ENCODE results near the gene DHRS3.

Gene DHRS3

DNA sequence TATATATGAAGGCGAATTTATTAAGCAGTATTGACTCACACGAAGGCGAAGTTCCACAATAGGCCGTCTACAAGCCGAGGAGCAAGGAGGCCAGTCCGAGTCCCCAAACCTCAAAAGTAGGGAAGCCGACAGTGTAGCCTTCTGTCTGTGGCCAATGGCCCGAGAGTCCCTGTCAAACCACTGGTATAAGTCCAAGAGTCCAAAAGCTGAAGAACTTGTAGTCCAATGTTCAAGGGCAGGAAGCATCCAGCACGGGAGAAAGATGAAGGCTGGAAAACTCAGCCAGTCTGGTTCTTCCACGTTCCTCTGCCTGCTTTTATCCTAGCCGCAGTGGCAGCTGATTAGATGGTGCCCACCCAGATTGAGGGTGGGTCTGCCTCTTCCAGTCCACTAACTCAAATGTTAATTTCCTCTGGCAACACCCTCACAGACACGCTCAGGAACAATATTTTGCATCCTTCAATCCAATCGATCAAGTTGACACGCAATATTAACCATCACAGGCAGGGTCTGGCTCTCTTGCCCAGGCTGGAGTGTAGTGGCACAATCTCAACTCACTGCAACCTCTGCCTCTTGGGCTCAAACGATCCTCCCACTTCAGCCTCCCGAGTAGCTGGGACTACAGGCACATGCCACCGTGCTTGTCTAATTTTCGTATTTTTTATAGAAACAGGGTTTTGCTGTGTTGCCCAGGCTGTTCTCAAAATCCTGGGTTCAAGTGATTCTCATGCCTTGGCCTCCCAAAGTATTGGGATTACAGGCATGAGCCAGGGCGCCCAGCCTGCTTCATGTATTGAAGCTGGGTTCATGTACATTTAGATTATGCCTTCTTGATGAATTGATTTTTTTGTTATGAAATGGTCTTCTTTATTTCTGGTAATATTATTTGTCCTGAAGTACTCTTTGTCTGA is 85.3 kb downstream of the DHRS3 start:
- H3K27me3 ChIP-seq (ENCODE audit: low read length), result peaks cover 2% of the 10 kb centered on the region; the same call in 1 of the 2 replicates
- H3K79me2 ChIP-seq (ENCODE audit: insufficient read depth, low read length), result no peaks in the 10 kb centered on the region
- H2AFZ ChIP-seq (ENCODE audit: low read depth, low read length, severe bottlenecking), result no peak overlapping the region
- H3K4me2 ChIP-seq (ENCODE audit: low read depth, low read length, poor library complexity, severe bottlenecking), result no peak overlapping the region
- H3K9me3 ChIP-seq (ENCODE audit: insufficient read depth, low read length), result no peaks in the 10 kb centered on the region
- no peaks in the 10 kb centered on the region for H4K20me1 ChIP-seq (ENCODE audit: low read depth, low read length)
- no peaks in the 10 kb centered on the region for H3F3A ChIP-seq (ENCODE audit: insufficient read depth)
- H3K9me2 ChIP-seq (replicated peaks; ENCODE audit: insufficient read depth, low read length), result no peaks in the 10 kb centered on the region
- no peak overlapping the region for H3K4me3 ChIP-seq (ENCODE audit: insufficient read depth, low read length, poor library complexity, severe bottlenecking)
- TF ChIP-seq, protein P1, sequence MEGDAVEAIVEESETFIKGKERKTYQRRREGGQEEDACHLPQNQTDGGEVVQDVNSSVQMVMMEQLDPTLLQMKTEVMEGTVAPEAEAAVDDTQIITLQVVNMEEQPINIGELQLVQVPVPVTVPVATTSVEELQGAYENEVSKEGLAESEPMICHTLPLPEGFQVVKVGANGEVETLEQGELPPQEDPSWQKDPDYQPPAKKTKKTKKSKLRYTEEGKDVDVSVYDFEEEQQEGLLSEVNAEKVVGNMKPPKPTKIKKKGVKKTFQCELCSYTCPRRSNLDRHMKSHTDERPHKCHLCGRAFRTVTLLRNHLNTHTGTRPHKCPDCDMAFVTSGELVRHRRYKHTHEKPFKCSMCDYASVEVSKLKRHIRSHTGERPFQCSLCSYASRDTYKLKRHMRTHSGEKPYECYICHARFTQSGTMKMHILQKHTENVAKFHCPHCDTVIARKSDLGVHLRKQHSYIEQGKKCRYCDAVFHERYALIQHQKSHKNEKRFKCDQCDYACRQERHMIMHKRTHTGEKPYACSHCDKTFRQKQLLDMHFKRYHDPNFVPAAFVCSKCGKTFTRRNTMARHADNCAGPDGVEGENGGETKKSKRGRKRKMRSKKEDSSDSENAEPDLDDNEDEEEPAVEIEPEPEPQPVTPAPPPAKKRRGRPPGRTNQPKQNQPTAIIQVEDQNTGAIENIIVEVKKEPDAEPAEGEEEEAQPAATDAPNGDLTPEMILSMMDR (IDR thresholded peaks at IDR 0.05; ENCODE audit: insufficient read depth, low read length, poor library complexity, severe bottlenecking), result no peak
- no peak for TF ChIP-seq EZH2phosphoT487 (conservative IDR thresholded peaks at IDR 0.05; ENCODE audit: low read length)
- H3K9ac ChIP-seq (ENCODE audit: low read length), result no peak overlapping the region
- no peak overlapping the region for H3K27ac ChIP-seq (ENCODE audit: low read depth, low read length)
- no peaks in the 10 kb centered on the region for H3K36me3 ChIP-seq (ENCODE audit: low read length)

DNA sequence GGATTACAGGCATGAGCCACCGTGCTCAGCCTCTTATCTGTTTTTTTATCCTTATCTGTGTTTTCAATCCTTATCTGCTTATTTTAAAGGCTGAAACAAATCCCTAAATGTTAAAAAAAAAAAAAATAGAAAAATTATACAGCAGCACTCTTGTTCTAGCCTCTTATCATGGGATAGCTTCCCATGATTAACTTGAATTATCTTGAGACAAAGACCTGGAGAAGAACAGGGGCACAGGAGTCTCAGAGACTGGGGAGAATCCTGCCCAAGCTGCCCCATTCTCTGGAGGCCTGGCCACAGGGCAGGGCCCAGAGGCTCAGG is 86.9 kb downstream of the DHRS3 start:
- no peak overlapping the region for H3K27ac ChIP-seq (ENCODE audit: low read depth, low read length)
- no peaks in the 10 kb centered on the region for H3K9me2 ChIP-seq (replicated peaks; ENCODE audit: insufficient read depth, low read length)
- H4K20me1 ChIP-seq (ENCODE audit: low read depth, low read length), result no peaks in the 10 kb centered on the region
- no peak overlapping the region for H3K4me3 ChIP-seq (ENCODE audit: insufficient read depth, low read length, poor library complexity, severe bottlenecking)
- no peaks in the 10 kb centered on the region for H3K27me3 ChIP-seq (ENCODE audit: low read length)
- no peaks in the 10 kb centered on the region for H3F3A ChIP-seq (ENCODE audit: insufficient read depth)
- H3K4me2 ChIP-seq (ENCODE audit: low read depth, low read length, poor library complexity, severe bottlenecking), result no peak overlapping the region
- H3K36me3 ChIP-seq (ENCODE audit: low read length), result no peaks in the 10 kb centered on the region
- H3K79me2 ChIP-seq (ENCODE audit: insufficient read depth, low read length), result no peaks in the 10 kb centered on the region
- H3K9me3 ChIP-seq (ENCODE audit: insufficient read depth, low read length), result no peaks in the 10 kb centered on the region
- TF ChIP-seq, protein P1 (IDR thresholded peaks at IDR 0.05; ENCODE audit: insufficient read depth, low read length, poor library complexity, severe bottlenecking), result no peak
- TF ChIP-seq EZH2phosphoT487 (conservative IDR thresholded peaks at IDR 0.05; ENCODE audit: low read length), result no peak
- H2AFZ ChIP-seq (ENCODE audit: low read depth, low read length, severe bottlenecking), result no peak overlapping the region
- no peak overlapping the region for H3K9ac ChIP-seq (ENCODE audit: low read length)

DNA sequence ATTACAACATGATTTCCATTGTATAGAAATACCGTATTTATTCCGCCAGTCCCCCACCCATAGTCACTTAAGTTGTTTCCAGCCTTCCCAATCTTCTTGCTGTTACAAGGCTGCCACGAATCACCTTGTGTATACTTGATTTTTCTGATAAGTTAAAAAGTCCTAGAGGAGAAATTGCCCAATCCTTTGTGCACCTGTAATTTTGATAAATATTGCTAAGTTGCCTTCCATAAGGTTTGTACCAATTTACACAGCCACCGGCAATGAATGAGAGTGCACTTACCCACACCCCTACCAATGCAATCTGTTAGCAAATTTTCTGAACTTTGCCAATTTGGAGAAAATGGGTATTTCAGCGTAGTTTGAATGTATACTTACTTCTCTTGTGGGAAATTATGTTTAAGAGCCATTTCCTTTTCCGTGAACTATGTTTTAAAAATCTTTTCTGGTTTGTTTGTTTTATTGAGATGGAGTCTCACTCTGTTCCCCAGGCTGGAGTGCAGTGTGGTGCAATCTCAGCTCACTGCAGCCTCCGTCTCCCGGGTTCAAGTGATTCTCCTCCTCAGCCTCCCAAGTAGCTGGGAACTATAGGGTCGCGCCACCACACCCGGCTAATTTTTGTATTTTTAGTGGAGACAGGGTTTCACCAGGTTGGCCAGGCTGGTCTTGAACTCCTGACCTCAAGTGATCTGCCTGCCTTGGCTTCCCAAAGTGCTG is 87.4 kb downstream of the DHRS3 start:
- H3K9ac ChIP-seq (ENCODE audit: low read length), result no peak overlapping the region
- no peaks in the 10 kb centered on the region for H3K36me3 ChIP-seq (ENCODE audit: low read length)
- no peaks in the 10 kb centered on the region for H3K9me3 ChIP-seq (ENCODE audit: insufficient read depth, low read length)
- no peak overlapping the region for H3K4me3 ChIP-seq (ENCODE audit: insufficient read depth, low read length, poor library complexity, severe bottlenecking)
- no peaks in the 10 kb centered on the region for H3F3A ChIP-seq (ENCODE audit: insufficient read depth)
- no peaks in the 10 kb centered on the region for H3K9me2 ChIP-seq (replicated peaks; ENCODE audit: insufficient read depth, low read length)
- H3K27ac ChIP-seq (ENCODE audit: low read depth, low read length), result no peak overlapping the region
- no peak overlapping the region for H2AFZ ChIP-seq (ENCODE audit: low read depth, low read length, severe bottlenecking)
- H4K20me1 ChIP-seq (ENCODE audit: low read depth, low read length), result no peaks in the 10 kb centered on the region
- H3K4me2 ChIP-seq (ENCODE audit: low read depth, low read length, poor library complexity, severe bottlenecking), result no peak overlapping the region
- H3K79me2 ChIP-seq (ENCODE audit: insufficient read depth, low read length), result no peaks in the 10 kb centered on the region
- TF ChIP-seq, protein P1 (IDR thresholded peaks at IDR 0.05; ENCODE audit: insufficient read depth, low read length, poor library complexity, severe bottlenecking), result no peak
- TF ChIP-seq EZH2phosphoT487 (conservative IDR thresholded peaks at IDR 0.05; ENCODE audit: low read length), result no peak
- no peaks in the 10 kb centered on the region for H3K27me3 ChIP-seq (ENCODE audit: low read length)
